HT-29 (cell line): ENCODE measurements around the gene SOX6. TPM values are rescaled to one million over a fixed set of nuclear protein-coding genes. Genes with fewer than 3 reads are reported as not detected.
A peak's percentile ranks its signal among the peaks of the same experiment; 100 is the strongest.

Experiments
- DNase-seq: peaks from one replicate; pipeline ENCODE4 v3.0.0-alpha.2; 2015; ENCODE audit warnings: low spot score
- total RNA-seq: library from RNA; depleted of rRNA; stranded (reverse); fragments of >200 nt; shearing (Covaris generic); gene quantifications from 2 replicates; pipeline ENCODE4 v1.2.3, GENCODE V29; 2014

SOX6 gene
- total RNA-seq, 1 experiment from 2014 or later, result 0.03 TPM

GRCh38 chr11:16007514-16007913 lies 348.8 kb downstream of the SOX6 start:
- no peak for DNase-seq

- DNase-seq, result no peak
These were observed 353.4 kb downstream of the SOX6 start for GRCh38 chr11:16002942-16003341.

- peak; percentile 97 for DNase-seq
These were observed 354.4 kb downstream of the SOX6 start for GRCh38 chr11:16001899-16002426.

GRCh38 chr11:16001044-16001568 lies 355.2 kb downstream of the SOX6 start:
- DNase-seq, result no peak

- peak; percentile 4 for DNase-seq
These were observed 356.3 kb downstream of the SOX6 start for GRCh38 chr11:16000065-16000464.

- DNase-seq, result no peak
These were observed 363.0 kb downstream of the SOX6 start for GRCh38 chr11:15993345-15993744.

- DNase-seq, result no peak
These were observed 365.1 kb downstream of the SOX6 start for GRCh38 chr11:15991215-15991614.

- no peak for DNase-seq
These were observed 366.7 kb downstream of the SOX6 start for GRCh38 chr11:15989685-15990084.

- peak; percentile 11 for DNase-seq
These were observed 367.6 kb downstream of the SOX6 start for GRCh38 chr11:15988693-15989231.

- DNase-seq, result no peak
These were observed 368.3 kb downstream of the SOX6 start for GRCh38 chr11:15988016-15988550.

GRCh38 chr11:15987046-15987445 lies 369.3 kb downstream of the SOX6 start:
- no peak for DNase-seq

- no peak for DNase-seq
These were observed 370.5 kb downstream of the SOX6 start for GRCh38 chr11:15985860-15986139.

GRCh38 chr11:15985127-15985859 lies 371.1 kb downstream of the SOX6 start:
- DNase-seq, result no peak

GRCh38 chr11:15981292-15981691 lies 375.1 kb downstream of the SOX6 start:
- no peak for DNase-seq

GRCh38 chr11:15977116-15977515 lies 379.2 kb downstream of the SOX6 start:
- DNase-seq, result no peak

GRCh38 chr11:15976433-15977045 lies 379.8 kb downstream of the SOX6 start:
- DNase-seq, result no peak

GRCh38 chr11:15975742-15976141 lies 380.6 kb downstream of the SOX6 start:
- no peak for DNase-seq

GRCh38 chr11:15972838-15973237 lies 383.5 kb downstream of the SOX6 start:
- peak; percentile 11 for DNase-seq

GRCh38 chr11:15971215-15971546 lies 385.2 kb downstream of the SOX6 start:
- no peak for DNase-seq

GRCh38 chr11:15970506-15971214 lies 385.7 kb downstream of the SOX6 start:
- no peak for DNase-seq

- DNase-seq, result peak; percentile 16
These were observed 386.5 kb downstream of the SOX6 start for GRCh38 chr11:15969701-15970329.

GRCh38 chr11:15969281-15969680 lies 387.1 kb downstream of the SOX6 start:
- peak; percentile 74 for DNase-seq
